HEK293 (cell line): ENCODE results near the gene HYOU1.
A peak's percentile ranks its signal among the peaks of the same experiment; 100 is the strongest.

Experiments
- ATF2 ChIP-seq: fragments of 450-650 bp; formaldehyde crosslinking; IDR thresholded peaks from 2 replicates; pipeline ENCODE4 v1.5.1; 2016; ENCODE audit warnings: missing biosample characterization, missing genetic modification characterization, low read depth
- EGR2 ChIP-seq: fragments of 450-650 bp; formaldehyde crosslinking; IDR thresholded peaks from 2 replicates; pipeline ENCODE4 v1.5.1; 2016; ENCODE audit warnings: low read depth, missing biosample characterization, missing genetic modification characterization
- GFI1B ChIP-seq: fragments of 450-650 bp; formaldehyde crosslinking; IDR thresholded peaks from 2 replicates; pipeline ENCODE4 v1.5.1; 2016; ENCODE audit warnings: missing biosample characterization, missing genetic modification characterization
- GLIS1 ChIP-seq: fragments of 450-650 bp; formaldehyde crosslinking; IDR thresholded peaks from 2 replicates; pipeline ENCODE4 v1.5.1; 2016; ENCODE audit warnings: missing biosample characterization, missing genetic modification characterization
- KLF16 ChIP-seq: fragments of 450-650 bp; formaldehyde crosslinking; IDR thresholded peaks from 2 replicates; pipeline ENCODE4 v1.5.1; 2017; ENCODE audit warnings: missing biosample characterization, missing genetic modification characterization
- REST ChIP-seq: fragments of 450-650 bp; formaldehyde crosslinking; IDR thresholded peaks from 2 replicates; pipeline ENCODE4 v1.5.1; 2016; ENCODE audit warnings: missing biosample characterization, missing genetic modification characterization
- SCRT2 ChIP-seq: fragments of 450-650 bp; formaldehyde crosslinking; IDR thresholded peaks from 2 replicates; pipeline ENCODE4 v1.5.1; 2016; ENCODE audit warnings: missing biosample characterization, missing genetic modification characterization
- ZBTB11 ChIP-seq: fragments of 450-650 bp; formaldehyde crosslinking; conservative IDR thresholded peaks from 2 replicates; pipeline ENCODE4 v1.5.1; 2016; ENCODE audit warnings: low read depth, missing biosample characterization, missing genetic modification characterization
- ZFP69B ChIP-seq: fragments of 450-650 bp; formaldehyde crosslinking; IDR thresholded peaks from 2 replicates; pipeline ENCODE4 v1.5.1; 2016; ENCODE audit warnings: missing biosample characterization, missing genetic modification characterization
- ZIC2 ChIP-seq: fragments of 450-650 bp; formaldehyde crosslinking; IDR thresholded peaks from 2 replicates; pipeline ENCODE4 v1.5.1; 2016; ENCODE audit warnings: missing biosample characterization, missing genetic modification characterization
- ZNF148 ChIP-seq: fragments of 450-650 bp; formaldehyde crosslinking; IDR thresholded peaks from 2 replicates; pipeline ENCODE4 v1.5.0; 2017; ENCODE audit warnings: missing biosample characterization, missing genetic modification characterization, borderline replicate concordance
- ZNF169 ChIP-seq: fragments of 450-650 bp; formaldehyde crosslinking; IDR thresholded peaks from 2 replicates; pipeline ENCODE4 v1.5.1; 2016; ENCODE audit warnings: missing biosample characterization, missing genetic modification characterization
- ZNF184 ChIP-seq: fragments of 450-650 bp; IDR thresholded peaks from 2 replicates; pipeline ENCODE4 v1.5.1; 2018; ENCODE audit warnings: missing biosample characterization, mild to moderate bottlenecking, missing genetic modification characterization
- ZNF248 ChIP-seq: fragments of 450-650 bp; formaldehyde crosslinking; IDR thresholded peaks from 2 replicates; pipeline ENCODE4 v1.5.1; 2017; ENCODE audit warnings: missing biosample characterization, missing genetic modification characterization
- ZNF274 ChIP-seq, 2 experiments: fragments of 200-500 bp in 1 of 2; fragments of 450-650 bp in 1 of 2; sonication (Bioruptor generic) in 1 of 2; formaldehyde crosslinking in 1 of 2; IDR thresholded peaks; 2 replicates each; pipeline versions ENCODE4 v1.5.1 to v1.6.1; 2014 to 2016; ENCODE audit warnings: borderline replicate concordance in 1 of 2, inconsistent platforms in 1 of 2, low read length in 1 of 2, missing biosample characterization in 1 of 2, missing genetic modification characterization in 1 of 2
- ZNF324 ChIP-seq: fragments of 450-650 bp; formaldehyde crosslinking; IDR thresholded peaks from 2 replicates; pipeline ENCODE4 v1.5.1; 2016; ENCODE audit warnings: missing biosample characterization, missing genetic modification characterization
- ZNF350 ChIP-seq: fragments of 450-650 bp; formaldehyde crosslinking; IDR thresholded peaks from 2 replicates; pipeline ENCODE4 v1.5.0; 2017; ENCODE audit warnings: missing biosample characterization, mild to moderate bottlenecking, missing genetic modification characterization
- ZNF449 ChIP-seq: fragments of 450-650 bp; formaldehyde crosslinking; IDR thresholded peaks from 2 replicates; pipeline ENCODE4 v1.5.1; 2017; ENCODE audit warnings: missing biosample characterization, mild to moderate bottlenecking, missing genetic modification characterization, moderate library complexity
- ZNF529 ChIP-seq: fragments of 450-650 bp; formaldehyde crosslinking; IDR thresholded peaks from 2 replicates; pipeline ENCODE4 v1.5.1; 2017; ENCODE audit warnings: missing genetic modification characterization, missing biosample characterization; ENCODE audit not compliant: insufficient replicate concordance
- ZNF548 ChIP-seq: fragments of 450-650 bp; formaldehyde crosslinking; IDR thresholded peaks from 2 replicates; pipeline ENCODE4 v1.5.1; 2016; ENCODE audit warnings: missing biosample characterization, missing genetic modification characterization
- ZNF707 ChIP-seq: fragments of 450-650 bp; formaldehyde crosslinking; IDR thresholded peaks from 2 replicates; pipeline ENCODE4 v1.5.1; 2016; ENCODE audit warnings: missing biosample characterization, missing genetic modification characterization
- ZNF785 ChIP-seq: fragments of 450-650 bp; formaldehyde crosslinking; IDR thresholded peaks from 2 replicates; pipeline ENCODE4 v1.5.1; 2016; ENCODE audit warnings: missing biosample characterization, missing genetic modification characterization
- ZSCAN16 ChIP-seq: fragments of 450-650 bp; formaldehyde crosslinking; IDR thresholded peaks from 2 replicates; pipeline ENCODE4 v1.5.1; 2016; ENCODE audit warnings: missing biosample characterization, missing genetic modification characterization
- ZSCAN23 ChIP-seq: fragments of 450-650 bp; formaldehyde crosslinking; IDR thresholded peaks from 2 replicates; pipeline ENCODE4 v1.5.1; 2016; ENCODE audit warnings: missing biosample characterization, missing genetic modification characterization

HYOU1 gene

GRCh38 chr11:119095066-119095880, 38.3 kb upstream of the HYOU1 start (continued):
- TF ChIP-seq ZBTB11 (tag by site-specific recombination) (0 out of 2 replicates have a peak, but pooled peaks have one; percentile 15), ZNF350 (tag by site-specific recombination) (no peak), ZNF529 (no peak), ZSCAN16 (tag by site-specific recombination) (no peak), ZNF548 (no peak), ATF2 (tag by site-specific recombination) (no peak), ZNF707 (tag by site-specific recombination) (no peak), ZNF184 (tag by site-specific recombination) (0 out of 2 replicates have a peak, but pooled peaks have one; percentile 48), GLIS1 (tag by site-specific recombination) (peak; percentile 42; the same call in 1 of the 2 replicates), ZNF274 (IDR thresholded peaks at IDR 0.05; ENCODE audit: low read length) (no peak), ZNF274 (tag by site-specific recombination; IDR thresholded peaks at IDR 0.05; ENCODE audit: borderline replicate concordance) (no peak), ZNF169 (tag by site-specific recombination) (peak; percentile 66; the same call in 1 of the 2 replicates), EGR2 (tag by site-specific recombination) (no peak), SCRT2 (peak; percentile 85), ZIC2 (tag by site-specific recombination) (no peak), ZNF785 (0 out of 2 replicates have a peak, but pooled peaks have one; percentile 64), KLF16 (tag by site-specific recombination) (peak; percentile 79), ZSCAN23 (tag by site-specific recombination) (no peak), ZNF248 (tag by site-specific recombination) (no peak), REST (no peak; the same call in 1 of the 2 replicates), GFI1B (tag by site-specific recombination) (peak; percentile 72), ZFP69B (tag by site-specific recombination) (peak; percentile 50; the same call in 1 of the 2 replicates), ZNF324 (tag by site-specific recombination) (0 out of 2 replicates have a peak, but pooled peaks have one; percentile 36), ZNF148 (0 out of 2 replicates have a peak, but pooled peaks have one; percentile 15), ZNF449 (tag by site-specific recombination) (no peak)
